Lung microvascular endothelial cell (primary cell): ENCODE results near the gene ECE2. TPM values are rescaled to one million over a fixed set of nuclear protein-coding genes. Genes with fewer than 3 reads are reported as not detected.

ENCODE experiments used
- DNase-seq, 2 donors: peaks; one replicate each; pipeline versions ENCODE4 v3.0.0 to v3.0.0-alpha.2; 2010; ENCODE audit warnings: low read depth in 2 of 2
- total RNA-seq: library from RNA; depleted of rRNA; stranded (reverse); fragments of >200 nt; gene quantifications from 2 replicates; pipeline ENCODE4 v1.2.1, GENCODE V29; 2014

ECE2 gene
- total RNA-seq, 1 donor from 2014 or later, result not detected

DNA sequence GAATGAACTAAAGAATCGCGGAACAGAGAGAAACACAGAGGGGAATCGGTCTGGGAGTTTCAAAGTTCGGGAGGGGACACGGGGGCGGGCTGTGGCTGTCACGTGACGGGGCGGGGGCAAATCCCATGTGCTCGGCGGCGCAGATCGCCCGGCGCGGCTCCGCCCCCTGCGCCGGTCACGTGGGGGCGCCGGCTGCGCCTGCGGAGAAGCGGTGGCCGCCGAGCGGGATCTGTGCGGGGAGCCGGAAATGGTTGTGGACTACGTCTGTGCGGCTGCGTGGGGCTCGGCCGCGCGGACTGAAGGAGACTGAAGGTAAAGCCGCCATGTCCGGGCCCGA lies 38.5 kb downstream of the ECE2 start, which contains the start of gene EIF4G1:
TSS of gene EIF4G1 (plus strand) at position 244 of the 337 bp plus-strand sequence. CDS start 1,191 bp downstream, outside the sequence.
- DNase-seq, result peak; percentile 97

GRCh38 chr3:184314700-184315542 lies 39.1 kb downstream of the ECE2 start:
- peak; percentile 90 to 93 for DNase-seq

GRCh38 chr3:184315543-184315867 lies 39.7 kb downstream of the ECE2 start:
- DNase-seq, result no peak

DNA sequence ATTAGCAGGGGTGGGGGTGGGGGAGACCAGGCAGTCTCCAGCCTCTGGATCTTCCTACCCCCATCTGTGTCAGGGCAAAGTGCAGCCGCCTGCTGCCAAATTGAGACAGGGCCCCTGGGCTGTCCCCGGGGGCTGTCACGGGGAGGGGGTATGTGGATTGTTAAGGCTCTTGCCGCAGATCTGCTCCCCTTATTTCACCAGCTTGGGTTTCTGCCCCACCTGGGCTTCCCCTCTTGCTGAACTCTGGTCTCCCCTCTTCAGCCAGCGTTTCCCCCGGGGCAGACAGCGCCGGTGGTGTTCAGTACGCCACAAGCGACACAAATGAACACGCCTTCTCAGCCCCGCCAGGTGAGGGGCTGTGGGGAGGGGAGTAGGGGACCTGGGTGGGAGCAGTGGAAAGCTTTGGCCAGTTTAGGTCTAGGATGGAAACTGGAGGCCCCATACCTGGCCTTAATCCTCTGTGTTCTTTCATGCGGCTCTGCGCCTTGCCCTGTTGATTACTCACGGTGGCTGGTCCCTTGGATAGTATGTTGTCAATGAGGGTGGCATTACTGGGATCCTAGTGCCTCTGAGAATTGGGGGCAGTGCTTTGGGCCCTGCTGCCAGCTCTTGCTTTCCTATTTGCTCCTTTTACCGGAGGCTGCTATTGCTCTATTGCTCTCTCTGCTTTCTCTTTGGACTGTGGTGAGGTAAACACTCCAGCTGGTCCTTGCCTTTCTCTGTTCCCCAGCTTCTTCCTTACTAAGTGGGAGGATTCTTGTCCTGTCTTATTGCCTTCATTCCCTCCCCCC lies 40.2 kb downstream of the ECE2 start:
- DNase-seq, result peak in 1 of 2 donors; percentile 44

- peak in 1 of 2 donors; percentile 16 for DNase-seq
Observed at GRCh38 chr3:184316792-184317191, 41.0 kb downstream of the ECE2 start.

GRCh38 chr3:184317201-184317600 lies 41.4 kb downstream of the ECE2 start:
- no peak for DNase-seq

- DNase-seq, result peak; percentile 84 to 96
Observed at GRCh38 chr3:184320104-184320445, 44.3 kb downstream of the ECE2 start.

- DNase-seq, result no peak
Observed at GRCh38 chr3:184321666-184322065, 45.8 kb downstream of the ECE2 start.

DNA sequence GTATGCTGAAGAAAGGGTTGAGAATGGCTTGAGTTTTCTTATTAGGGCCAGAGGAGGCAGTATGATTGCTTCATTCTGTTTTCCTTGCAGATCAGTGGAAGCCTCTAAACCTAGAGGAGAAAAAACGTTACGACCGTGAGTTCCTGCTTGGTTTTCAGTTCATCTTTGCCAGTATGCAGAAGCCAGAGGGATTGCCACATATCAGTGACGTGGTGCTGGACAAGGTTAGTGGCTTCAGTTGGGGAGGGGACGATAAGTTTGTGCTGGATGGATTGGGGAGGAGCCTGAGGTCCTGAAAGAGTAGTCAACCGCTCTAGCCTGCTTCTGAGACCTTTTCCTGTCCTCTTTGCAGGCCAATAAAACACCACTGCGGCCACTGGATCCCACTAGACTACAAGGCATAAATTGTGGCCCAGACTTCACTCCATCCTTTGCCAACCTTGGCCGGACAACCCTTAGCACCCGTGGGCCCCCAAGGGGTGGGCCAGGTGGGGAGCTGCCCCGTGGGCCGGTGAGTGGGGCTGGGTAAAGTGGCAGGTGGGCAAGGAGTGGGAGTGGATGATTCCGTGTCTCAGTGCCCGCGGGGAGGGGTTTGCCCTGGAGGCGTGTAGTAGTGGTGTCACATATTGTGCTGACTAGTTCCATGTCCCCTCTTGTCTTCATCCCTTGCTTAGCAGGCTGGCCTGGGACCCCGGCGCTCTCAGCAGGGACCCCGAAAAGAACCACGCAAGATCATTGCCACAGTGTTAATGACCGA lies 47.1 kb downstream of the ECE2 start:
- no peak for DNase-seq

GRCh38 chr3:184323696-184324095 lies 47.9 kb downstream of the ECE2 start:
- no peak for DNase-seq

GRCh38 chr3:184325269-184325668 lies 49.4 kb downstream of the ECE2 start:
- no peak for DNase-seq

GRCh38 chr3:184325715-184326369 lies 50.0 kb downstream of the ECE2 start:
- no peak for DNase-seq

DNA sequence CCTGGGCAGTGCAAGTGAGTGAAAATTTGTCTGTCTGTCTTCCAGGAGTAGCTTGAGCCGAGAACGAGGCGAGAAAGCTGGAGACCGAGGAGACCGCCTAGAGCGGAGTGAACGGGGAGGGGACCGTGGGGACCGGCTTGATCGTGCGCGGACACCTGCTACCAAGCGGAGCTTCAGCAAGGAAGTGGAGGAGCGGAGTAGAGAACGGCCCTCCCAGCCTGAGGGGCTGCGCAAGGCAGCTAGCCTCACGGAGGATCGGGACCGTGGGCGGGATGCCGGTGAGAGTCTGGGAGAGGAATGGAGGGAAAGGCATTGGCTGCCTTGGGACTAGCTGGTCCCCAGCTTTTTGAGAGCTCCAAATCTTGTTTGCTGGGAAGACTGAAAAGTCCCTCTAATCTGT lies 51.3 kb downstream of the ECE2 start:
- DNase-seq, result no peak

GRCh38 chr3:184328516-184328915 lies 52.7 kb downstream of the ECE2 start:
- DNase-seq, result no peak

- peak; percentile 84 to 98 for DNase-seq
Observed at GRCh38 chr3:184332370-184333090, 56.7 kb downstream of the ECE2 start.

DNA sequence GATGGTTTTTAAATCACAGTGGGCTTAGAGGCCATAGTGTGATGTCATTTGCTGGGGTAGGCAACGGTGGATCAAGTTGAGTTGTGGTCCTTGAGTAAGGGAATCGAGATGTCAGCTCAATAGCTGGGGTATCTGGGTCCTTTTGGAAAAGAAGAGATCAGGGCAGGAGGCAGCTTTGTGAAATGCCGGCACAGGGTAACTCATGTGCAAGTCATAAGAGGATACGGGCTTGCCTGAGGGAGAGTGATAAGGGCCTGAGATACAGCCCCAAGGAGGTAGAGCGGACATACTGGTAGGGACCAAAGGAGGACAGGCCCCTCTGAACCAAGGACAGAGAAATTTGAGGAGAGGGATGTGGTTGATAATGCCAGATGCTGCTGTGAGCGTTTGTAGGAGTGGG lies 57.4 kb downstream of the ECE2 start:
- no peak for DNase-seq

DNA sequence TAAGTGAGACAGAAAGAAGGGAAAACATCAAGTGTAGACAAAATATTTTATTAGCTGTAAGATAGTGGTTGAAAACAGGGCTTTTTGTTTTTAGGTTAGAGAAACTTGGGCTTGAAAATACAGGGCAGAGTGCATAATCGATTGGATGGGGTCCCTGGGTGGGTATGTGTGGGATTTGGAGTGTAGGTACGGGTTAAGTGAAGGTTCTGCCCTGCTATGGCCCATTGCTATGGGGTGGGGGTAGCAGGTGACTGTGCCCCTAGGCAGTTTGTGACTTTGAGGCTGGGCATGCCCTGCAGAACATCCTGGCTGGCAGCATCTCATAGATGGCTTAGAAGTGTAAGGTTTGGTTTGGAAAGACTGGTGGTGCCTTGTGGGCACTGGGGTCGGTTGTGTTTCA lies 57.9 kb downstream of the ECE2 start:
- no peak for DNase-seq

- DNase-seq, result peak; percentile 34 to 87
Observed at GRCh38 chr3:184334470-184335158, 58.8 kb downstream of the ECE2 start.

GRCh38 chr3:184335291-184335660 lies 59.5 kb downstream of the ECE2 start:
- peak in 1 of 2 donors; percentile 13 for DNase-seq
